GM18508 (cell line): Measurements from ENCODE around the gene ADAM21.
"Not testable (repeated sequence)": the region's sequence is repeated elsewhere in the genome, so short reads cannot be mapped to it uniquely, and the experiment has no call there.

Source experiments
- ATAC-seq: cut with Tn5 transposase; IDR thresholded peaks from one replicate; pipeline ENCODE4 v1.9.1; 2021; ENCODE audit warnings: moderate number of reproducible peaks; ENCODE audit not compliant: insufficient read depth, unreplicated experiment

Gene ADAM21

DNA sequence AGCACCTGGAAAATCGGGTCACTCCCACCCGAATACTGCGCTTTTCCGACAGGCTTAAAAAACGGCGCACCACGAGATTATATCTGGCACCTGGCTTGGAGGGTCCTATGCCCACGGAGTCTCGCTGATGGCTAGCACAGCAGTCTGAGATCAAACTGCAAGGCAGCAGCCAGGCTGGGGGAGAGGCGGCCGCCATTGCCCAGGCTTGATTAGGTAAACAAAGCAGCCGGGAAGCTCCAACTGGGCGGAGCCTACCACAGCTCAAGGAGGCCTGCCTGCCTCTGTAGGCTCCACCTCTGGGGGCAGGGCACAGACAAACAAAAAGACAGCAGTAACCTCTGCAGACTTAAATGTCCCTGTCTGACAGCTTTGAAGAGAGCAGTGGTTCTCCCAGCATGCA lies 23.5 kb downstream of the ADAM21 start:
- not testable (repeated sequence) for ATAC-seq

DNA sequence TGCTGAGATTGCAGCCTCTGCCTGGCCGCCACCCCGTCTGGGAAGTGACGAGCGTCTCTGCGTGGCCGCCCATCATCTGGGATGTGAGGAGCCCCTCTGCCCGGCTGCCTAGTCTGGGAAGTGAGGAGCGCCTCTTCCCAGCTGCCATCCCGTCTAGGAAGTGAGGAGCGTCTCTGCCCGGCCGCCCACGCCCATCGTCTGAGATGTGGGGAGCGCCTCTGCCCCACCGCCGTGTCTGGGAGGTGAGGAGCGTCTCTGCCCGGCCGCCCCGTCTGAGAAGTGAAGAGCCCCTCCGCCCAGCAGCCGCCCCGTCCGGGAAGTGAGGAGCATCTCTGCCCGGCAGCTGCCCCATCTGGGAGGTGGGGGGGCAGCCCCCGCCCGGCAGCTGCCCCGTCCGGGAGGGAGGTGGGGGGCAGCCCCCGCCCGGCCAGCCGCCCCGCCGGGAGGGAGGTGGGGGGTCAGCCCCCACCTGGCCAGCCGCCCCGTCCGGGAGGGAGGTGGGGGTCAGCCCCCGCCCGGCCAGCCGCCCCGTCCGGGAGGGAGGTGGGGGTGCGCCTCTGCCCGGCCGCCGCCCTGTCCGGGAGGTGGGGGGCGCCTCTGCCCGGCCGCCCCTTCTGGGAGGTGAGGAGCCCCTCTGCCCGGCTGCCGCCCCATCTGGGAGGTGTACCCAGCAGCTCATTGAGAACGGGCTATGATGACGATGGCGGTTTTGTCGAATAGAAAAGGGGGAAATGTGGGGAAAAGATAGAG lies 25.6 kb downstream of the ADAM21 start:
- ATAC-seq = not testable (repeated sequence)

DNA sequence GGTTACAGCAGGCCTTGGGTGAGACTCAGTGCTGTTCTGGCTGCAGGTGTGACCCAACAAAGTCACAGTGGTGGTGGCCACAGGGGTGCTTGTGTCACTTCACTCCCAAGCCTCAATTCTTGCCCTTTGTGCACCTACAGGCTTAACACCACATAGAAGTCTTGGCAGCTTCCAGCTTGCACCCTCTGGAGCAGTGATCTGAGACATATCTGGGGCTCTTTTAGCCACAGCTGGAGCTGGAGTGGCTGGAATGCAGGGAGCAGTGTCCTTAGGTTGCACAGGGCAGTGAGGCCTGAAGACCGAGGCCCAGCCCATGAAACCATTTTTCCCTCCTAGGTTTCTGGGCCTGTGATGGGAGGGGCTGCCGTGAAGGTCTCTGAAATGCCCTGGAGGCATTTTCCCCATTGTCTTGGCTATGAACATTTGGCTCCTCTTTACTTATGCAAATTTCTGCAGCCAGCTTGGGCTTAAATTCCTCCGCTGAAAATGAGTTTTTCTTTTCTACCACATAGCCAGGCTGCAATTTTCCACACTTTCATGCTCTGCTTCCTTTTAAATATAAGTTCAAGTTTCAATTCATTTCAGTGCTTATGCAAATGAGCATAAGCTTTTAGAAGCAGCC lies 37.7 kb downstream of the ADAM21 start:
- ATAC-seq = no peak

DNA sequence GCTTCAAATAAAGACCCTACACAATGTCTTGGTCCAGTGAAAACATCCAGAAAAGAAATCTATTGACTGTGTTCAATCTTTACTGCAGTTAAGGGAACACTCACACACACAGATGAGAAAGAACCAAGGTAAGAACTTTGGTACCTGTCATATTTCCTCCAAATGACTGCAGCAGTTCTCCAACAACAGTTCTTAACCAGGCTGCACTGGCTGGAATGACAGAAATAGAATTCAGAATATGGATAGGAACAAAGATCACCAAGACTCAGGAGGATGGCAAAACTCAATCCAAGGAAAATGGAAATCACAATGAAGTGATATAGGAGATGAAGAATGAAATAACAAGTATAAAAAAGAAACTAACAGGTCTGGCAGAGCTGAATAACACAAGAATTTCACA lies 46.2 kb downstream of the ADAM21 start:
- no peak for ATAC-seq
